Heart left ventricle (tissue), 13 donors: ENCODE measurements around the gene SEPTIN1.

Source experiments
- CTCF ChIP-seq, 12 donors: fragments of 200-600 bp; sonication (generic) in 4 of 12; IDR thresholded peaks; one replicate each; pipeline versions ENCODE4 v1.5.0 to v1.8.0; 2018 to 2022; ENCODE audit warnings: antibody characterized with exemption in 12 of 12, mild to moderate bottlenecking in 5 of 12
- POLR2A ChIP-seq, 2 donors: fragments of 450-650 bp; IDR thresholded peaks; one replicate each; pipeline ENCODE4 v1.6.1; 2017; ENCODE audit warnings: antibody characterized with exemption in 2 of 2, mild to moderate bottlenecking in 2 of 2, moderate library complexity in 2 of 2
- donor health status: ischemic (EF 13 %, LVEDD 7.1; RV severe dilation, severe dysfunction).
- donor health status: DM: no; HTN: yes; CAD: no.
- donor health status: DM: no; HTN: no; CAD: no.
- donor health status: ischemic (EF 25% LVEDD 6.9; RV normal size, moderate dysfunction).
- donor health status: ischemic (EF 25% LVEDD 5.7; RV mildly dilated, moderate dysfunction).
- donor health status: ischemic (EF 35%, LVEDD 5.7; RV mildly dilated, moderate dysfunction).
- donor health status: nonischemic (EF 11% LVEDD 7.7; RV severe dilation, severe dysfunction).
- donor health status: DM: yes; HTN: yes; CAD: no.
- donor health status: PGD.
- donor health status: ischemic (EF 29% LVEDD 5.4; RV normal size, mild dysfunction).
- donor health status: nonischemic (EF 23%, LVEDD 6.1; RV moderate dilation, normal function).

- TF ChIP-seq POLR2A (IDR thresholded peaks at IDR 0.05) (peak in 1 of 2 donors; percentile 45), CTCF (IDR thresholded peaks at IDR 0.05) (peak in 7 of 12 donors; percentile 12 to 46 (median 28))
These were observed 35.4 kb upstream of the SEPTIN1 start for GRCh38 chr16:30417529-30418349.
